Right lobe of liver (tissue), 6 donors: ENCODE results near the gene FPR2. TPM values are rescaled to one million over a fixed set of nuclear protein-coding genes. Genes with fewer than 3 reads are reported as not detected.
A peak's percentile ranks its signal among the peaks of the same experiment; 100 is the strongest.

Experiments used
- ATAC-seq, 4 donors: fragments of 200-7000 bp; cut with Tn5 transposase; one replicate each; pipeline ENCODE4 v1.9.1; 2020; ENCODE audit warnings: mild to moderate bottlenecking in 4 of 4, moderate library complexity in 4 of 4
- DNase-seq, 3 donors: peaks; one replicate each; pipeline ENCODE4 v3.0.0-alpha.2; 2020
- H3K27ac ChIP-seq, 3 donors: fragments of 200-600 bp; one replicate each; pipeline ENCODE4 v1.8.0; 2022
- H3K27me3 ChIP-seq, 2 donors: fragments of 200-600 bp; one replicate each; pipeline ENCODE4 v1.8.0; 2022
- H3K36me3 ChIP-seq, 4 donors: fragments of 200-600 bp; sonication (generic) in 1 of 4; one replicate each; pipeline versions ENCODE4 v1.5.1 to v1.8.0; 2017 to 2022; ENCODE audit warnings: control low read depth in 1 of 4
- H3K4me1 ChIP-seq, 4 donors: fragments of 200-600 bp; sonication (generic) in 1 of 4; one replicate each; pipeline versions ENCODE4 v1.5.1 to v1.8.0; 2017 to 2022; ENCODE audit warnings: control low read depth in 1 of 4
- H3K4me3 ChIP-seq, 3 donors: fragments of 200-600 bp; one replicate each; pipeline ENCODE4 v1.8.0; 2022
- H3K9me3 ChIP-seq, 4 donors: fragments of 200-600 bp; sonication (generic) in 1 of 4; one replicate each; pipeline versions ENCODE4 v1.5.1 to v1.8.0; 2017 to 2022; ENCODE audit warnings: control low read depth in 1 of 4
- POLR2A ChIP-seq: fragments of 450-650 bp; IDR thresholded peaks from one replicate; pipeline ENCODE4 v1.6.1; 2017; ENCODE audit warnings: antibody characterized with exemption, mild to moderate bottlenecking
- WGBS: methylation state at CpG from one replicate; pipeline ENCODE4 v1.1.6; 2018; ENCODE audit warnings: low coverage, low lambda C conversion rate; ENCODE audit not compliant: insufficient coverage; ENCODE audit errors: missing lambda C conversion rate; 5-methylcytosine and 5-hydroxymethylcytosine counted together
- intact Hi-C, 2 donors: fragments of 100-400 bp; cut with DNase I; formaldehyde crosslinking; loops; one replicate each; pipeline versions ENCODE4 v1.11.2 to v1.14.1; 2022
- total RNA-seq, 6 experiments: library from RNA; depleted of rRNA in 2 of 6; stranded (reverse); fragments of >200 nt in 2 of 6; fragmentation: NEBNext Ultra II Directional in 3 of 6; extraction: Animal tissue kit (Norgen Biotek cat#: 25700) in 3 of 6; gene quantifications; one replicate each; pipeline versions ENCODE4 v1.1.0 to v1.2.4, GENCODE V29; 2016 to 2023
- TF ChIP-seq, protein P1 (sequence below), 4 donors: fragments of 200-600 bp in 3 of 4; fragments of 450-650 bp in 1 of 4; IDR thresholded peaks; one replicate each; pipeline versions ENCODE4 v1.5.1 to v1.8.0; 2016 to 2022; ENCODE audit warnings: antibody characterized with exemption in 4 of 4, mild to moderate bottlenecking in 2 of 4
- donor health status: DM: no; HTN: yes; CAD: no.
- donor health status: DM: no; HTN: no; CAD: no.
- donor health status: DM: no; HTN: no; CAD: no.
- donor health status: DM: no; HTN: yes; CAD: no.
- donor health status: DM: no; HTN: yes; CAD: no.

Gene FPR2
- total RNA-seq, 6 experiments from 2014 or later = 0.75 to 1.6 (median 1.1) TPM

DNA sequence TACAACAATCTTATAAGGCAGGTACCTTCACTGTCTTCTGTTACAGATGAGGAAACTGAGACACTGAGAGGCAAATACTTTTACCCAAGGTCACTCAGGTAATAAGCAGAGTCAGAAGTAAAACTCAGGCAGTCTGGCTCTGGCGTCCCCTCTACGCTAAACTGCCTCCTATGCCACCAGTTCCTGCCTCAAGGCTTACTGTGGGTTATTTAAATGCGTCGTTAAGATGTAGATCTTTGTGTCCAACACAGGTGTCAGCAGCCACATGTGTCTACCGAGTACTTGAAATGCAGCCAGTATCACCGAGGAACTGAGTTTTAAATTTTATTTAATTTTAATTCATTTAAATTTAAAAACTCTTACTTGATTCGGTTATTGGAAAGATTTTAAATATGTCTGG, 39.1 kb upstream of the FPR2 start:
- WGBS = 54% methylated on average over 5 of the region's 7 CpGs
- H3K4me1 ChIP-seq = no peaks in the 10 kb centered on the region
- no peak overlapping the region for H3K27ac ChIP-seq
- ATAC-seq (no peak), DNase-seq (no peak)
- H3K9me3 ChIP-seq = no peaks in the 10 kb centered on the region
- TF ChIP-seq, protein P1, sequence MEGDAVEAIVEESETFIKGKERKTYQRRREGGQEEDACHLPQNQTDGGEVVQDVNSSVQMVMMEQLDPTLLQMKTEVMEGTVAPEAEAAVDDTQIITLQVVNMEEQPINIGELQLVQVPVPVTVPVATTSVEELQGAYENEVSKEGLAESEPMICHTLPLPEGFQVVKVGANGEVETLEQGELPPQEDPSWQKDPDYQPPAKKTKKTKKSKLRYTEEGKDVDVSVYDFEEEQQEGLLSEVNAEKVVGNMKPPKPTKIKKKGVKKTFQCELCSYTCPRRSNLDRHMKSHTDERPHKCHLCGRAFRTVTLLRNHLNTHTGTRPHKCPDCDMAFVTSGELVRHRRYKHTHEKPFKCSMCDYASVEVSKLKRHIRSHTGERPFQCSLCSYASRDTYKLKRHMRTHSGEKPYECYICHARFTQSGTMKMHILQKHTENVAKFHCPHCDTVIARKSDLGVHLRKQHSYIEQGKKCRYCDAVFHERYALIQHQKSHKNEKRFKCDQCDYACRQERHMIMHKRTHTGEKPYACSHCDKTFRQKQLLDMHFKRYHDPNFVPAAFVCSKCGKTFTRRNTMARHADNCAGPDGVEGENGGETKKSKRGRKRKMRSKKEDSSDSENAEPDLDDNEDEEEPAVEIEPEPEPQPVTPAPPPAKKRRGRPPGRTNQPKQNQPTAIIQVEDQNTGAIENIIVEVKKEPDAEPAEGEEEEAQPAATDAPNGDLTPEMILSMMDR (IDR thresholded peaks at IDR 0.05) = no peak
- TF ChIP-seq POLR2A = no peak
- no peaks in the 10 kb centered on the region for H3K36me3 ChIP-seq
- intact Hi-C loops = no loop called here
- H3K27me3 ChIP-seq = no peaks in the 10 kb centered on the region
- H3K4me3 ChIP-seq = no peak overlapping the region

DNA sequence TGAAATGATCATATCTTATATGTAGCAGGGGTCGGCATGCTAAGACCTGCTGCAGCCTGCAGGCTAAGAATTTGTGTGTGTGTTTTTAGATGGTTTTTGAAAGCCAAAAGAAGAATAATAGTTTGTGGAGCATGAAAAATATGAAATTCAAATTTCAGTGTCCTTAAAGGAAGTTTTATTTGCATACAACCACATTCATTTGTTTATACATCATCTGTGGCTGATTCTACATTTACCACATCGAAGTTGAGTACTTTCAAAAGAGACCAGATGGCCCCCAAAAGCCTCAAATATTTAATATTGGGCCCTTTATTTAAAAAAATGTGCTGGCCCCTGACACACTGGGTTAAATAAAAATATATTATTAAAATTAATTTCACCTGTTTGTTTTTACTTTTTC, 38.5 kb upstream of the FPR2 start:
- TF ChIP-seq POLR2A = no peak
- TF ChIP-seq, protein P1 (IDR thresholded peaks at IDR 0.05) = no peak
- Histone ChIP-seq H3K27me3 (no peaks in the 10 kb centered on the region), H3K27ac (no peak overlapping the region), H3K9me3 (no peaks in the 10 kb centered on the region), H3K36me3 (no peaks in the 10 kb centered on the region), H3K4me1 (no peaks in the 10 kb centered on the region), H3K4me3 (no peak overlapping the region)
- intact Hi-C loops = no loop called here
- WGBS = 39% methylated on average over 2 of the region's 2 CpGs
- DNase-seq (no peak), ATAC-seq (no peak)

DNA sequence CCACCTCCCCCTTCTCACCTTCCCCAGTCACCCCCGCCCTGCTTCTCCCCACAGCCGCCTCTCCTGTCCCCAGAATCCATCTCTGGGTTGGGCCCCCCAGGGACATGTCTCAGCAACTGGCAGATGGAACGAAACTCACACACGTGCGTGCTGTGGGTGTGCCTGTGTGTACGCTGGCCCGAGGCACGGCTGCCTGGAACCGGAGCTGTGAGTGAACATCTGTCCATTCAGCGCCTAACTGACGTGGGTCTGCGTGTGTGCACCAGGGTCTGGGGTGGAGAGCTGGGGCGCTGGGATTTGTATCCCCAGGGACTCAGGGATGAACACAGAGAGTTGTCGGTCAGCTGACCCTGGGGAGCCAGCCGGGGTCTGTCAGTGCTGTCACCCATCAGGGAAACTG, 36.4 kb upstream of the FPR2 start:
- H3K4me1 ChIP-seq = no peaks in the 10 kb centered on the region
- DNase-seq (no peak), ATAC-seq (no peak)
- 36% methylated on average over 7 of the region's 15 CpGs for WGBS
- no peak overlapping the region for H3K27ac ChIP-seq
- no peaks in the 10 kb centered on the region for H3K36me3 ChIP-seq
- no peak overlapping the region for H3K4me3 ChIP-seq
- TF ChIP-seq, protein P1 (IDR thresholded peaks at IDR 0.05) = no peak
- no peak for TF ChIP-seq POLR2A
- no peaks in the 10 kb centered on the region for H3K9me3 ChIP-seq
- intact Hi-C loops = no loop called here
- H3K27me3 ChIP-seq = no peaks in the 10 kb centered on the region

GRCh38 chr19:51726049-51726448, 34.9 kb upstream of the FPR2 start:
- DNase-seq (no peak), ATAC-seq (peak in 1 of 4 donors; percentile 16)
- Histone ChIP-seq H3K36me3 (no peaks in the 10 kb centered on the region), H3K9me3 (no peaks in the 10 kb centered on the region), H3K27me3 (no peaks in the 10 kb centered on the region), H3K27ac (no peak overlapping the region), H3K4me3 (no peak overlapping the region), H3K4me1 (no peaks in the 10 kb centered on the region)
- intact Hi-C loops = no loop called here
- 61% methylated on average over 3 of the region's 14 CpGs for WGBS
- no peak for TF ChIP-seq POLR2A
- TF ChIP-seq, protein P1 (IDR thresholded peaks at IDR 0.05) = no peak

DNA sequence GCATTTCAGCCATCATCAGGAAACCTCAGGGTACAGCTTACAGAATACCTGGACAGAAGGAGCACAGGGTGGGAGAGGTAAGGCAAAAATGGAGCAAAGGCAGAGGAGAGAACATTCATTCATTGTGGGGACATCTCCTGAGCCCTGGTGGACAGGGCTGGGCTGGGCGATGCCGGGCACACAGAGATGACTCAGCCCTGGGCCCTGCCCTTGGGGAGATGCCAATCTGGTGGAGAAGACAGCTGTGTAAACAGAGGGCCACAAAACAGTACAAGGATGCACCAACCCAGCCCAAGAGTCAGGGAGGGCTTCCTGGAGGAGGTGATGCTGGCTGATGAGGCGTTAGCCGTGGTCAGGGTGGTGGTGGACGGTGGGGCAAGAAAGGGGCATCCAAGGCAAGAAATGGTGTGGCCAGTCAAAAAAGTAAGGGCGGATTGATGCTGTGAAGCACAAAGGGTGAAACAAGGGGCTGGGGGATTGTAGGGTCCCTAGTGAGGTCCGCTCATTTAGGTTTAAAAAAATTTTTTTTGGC, 33.6 kb upstream of the FPR2 start:
- no peak for ATAC-seq
- Histone ChIP-seq H3K4me3 (no peak overlapping the region), H3K27ac (no peak overlapping the region), H3K36me3 (no peaks in the 10 kb centered on the region), H3K4me1 (no peaks in the 10 kb centered on the region), H3K9me3 (no peaks in the 10 kb centered on the region), H3K27me3 (no peaks in the 10 kb centered on the region)
- TF ChIP-seq, protein P1 (IDR thresholded peaks at IDR 0.05) = no peak
- no peak for TF ChIP-seq POLR2A
- 76% methylated on average over 5 of the region's 7 CpGs for WGBS
- no peak for DNase-seq
- intact Hi-C loops = no loop called here
